ENCODE data around the gene TMEM44.
"Not testable (repeated sequence)": the region's sequence is repeated elsewhere in the genome, so short reads cannot be mapped to it uniquely, and the experiment has no call there.

TMEM44 gene

GRCh38 chr3:194637541-194638400, 4.6 kb upstream of the TMEM44 start:
- Histone ChIP-seq H3K27ac (ENCODE audit: low read depth, low read length) (no peak overlapping the region), H3K4me3 (ENCODE audit: low read length) (no peak overlapping the region), H3K27me3 (ENCODE audit: control insufficient read depth, insufficient read depth, low read length) (no peaks in the 10 kb centered on the region), H3K36me3 (ENCODE audit: control insufficient read depth, insufficient read depth, low read length) (no peaks in the 10 kb centered on the region), H3K4me1 (ENCODE audit: control insufficient read depth, insufficient read depth, low read length) (no peaks in the 10 kb centered on the region), H3K9ac (ENCODE audit: low read length) (no peak overlapping the region)

GRCh38 chr3:194637066-194637465, 3.8 kb upstream of the TMEM44 start:
- H3K27me3 ChIP-seq (ENCODE audit: control insufficient read depth, insufficient read depth, low read length), result no peaks in the 10 kb centered on the region
- H3K4me3 ChIP-seq (ENCODE audit: low read length), result no peak overlapping the region
- no peak overlapping the region for H3K9ac ChIP-seq (ENCODE audit: low read length)
- no peaks in the 10 kb centered on the region for H3K36me3 ChIP-seq (ENCODE audit: control insufficient read depth, insufficient read depth, low read length)
- no peaks in the 10 kb centered on the region for H3K4me1 ChIP-seq (ENCODE audit: control insufficient read depth, insufficient read depth, low read length)
- no peak overlapping the region for H3K27ac ChIP-seq (ENCODE audit: low read depth, low read length)

- peak overlapping the region; percentile 72 for H3K4me3 ChIP-seq (ENCODE audit: low read length)
- H3K27ac ChIP-seq (ENCODE audit: low read depth, low read length), result no peak overlapping the region
- H3K4me1 ChIP-seq (ENCODE audit: control insufficient read depth, insufficient read depth, low read length), result no peaks in the 10 kb centered on the region
- H3K36me3 ChIP-seq (ENCODE audit: control insufficient read depth, insufficient read depth, low read length), result peaks cover 3% of the 10 kb centered on the region
- H3K9ac ChIP-seq (ENCODE audit: low read length), result peak overlapping the region; percentile 1
- H3K27me3 ChIP-seq (ENCODE audit: control insufficient read depth, insufficient read depth, low read length), result no peaks in the 10 kb centered on the region
Measured at GRCh38 chr3:194632809-194633348, 340 bp downstream of the TMEM44 start.

- Histone ChIP-seq H3K36me3 (ENCODE audit: control insufficient read depth, insufficient read depth, low read length) (peaks cover 3% of the 10 kb centered on the region), H3K4me1 (ENCODE audit: control insufficient read depth, insufficient read depth, low read length) (no peaks in the 10 kb centered on the region), H3K27me3 (ENCODE audit: control insufficient read depth, insufficient read depth, low read length) (no peaks in the 10 kb centered on the region), H3K4me3 (ENCODE audit: low read length) (peak overlapping the region; percentile 72), H3K27ac (ENCODE audit: low read depth, low read length) (no peak overlapping the region), H3K9ac (ENCODE audit: low read length) (peak overlapping the region; percentile 1)
Measured at GRCh38 chr3:194632226-194632808, 902 bp downstream of the TMEM44 start.

- peaks cover 3% of the 10 kb centered on the region for H3K36me3 ChIP-seq (ENCODE audit: control insufficient read depth, insufficient read depth, low read length)
- no peak overlapping the region for H3K9ac ChIP-seq (ENCODE audit: low read length)
- no peaks in the 10 kb centered on the region for H3K4me1 ChIP-seq (ENCODE audit: control insufficient read depth, insufficient read depth, low read length)
- no peaks in the 10 kb centered on the region for H3K27me3 ChIP-seq (ENCODE audit: control insufficient read depth, insufficient read depth, low read length)
- no peak overlapping the region for H3K27ac ChIP-seq (ENCODE audit: low read depth, low read length)
- no peak overlapping the region for H3K4me3 ChIP-seq (ENCODE audit: low read length)
Measured at GRCh38 chr3:194631696-194632095, 1.5 kb downstream of the TMEM44 start.

GRCh38 chr3:194630681-194631080, 2.5 kb downstream of the TMEM44 start:
- not testable (repeated sequence) for H3K4me3 ChIP-seq (ENCODE audit: low read length); H3K27me3 ChIP-seq (ENCODE audit: control insufficient read depth, insufficient read depth, low read length); H3K27ac ChIP-seq (ENCODE audit: low read depth, low read length); H3K9ac ChIP-seq (ENCODE audit: low read length); H3K36me3 ChIP-seq (ENCODE audit: control insufficient read depth, insufficient read depth, low read length); H3K4me1 ChIP-seq (ENCODE audit: control insufficient read depth, insufficient read depth, low read length)

- Histone ChIP-seq H3K27me3 (ENCODE audit: control insufficient read depth, insufficient read depth, low read length) (no peaks in the 10 kb centered on the region), H3K36me3 (ENCODE audit: control insufficient read depth, insufficient read depth, low read length) (peaks cover 3% of the 10 kb centered on the region), H3K27ac (ENCODE audit: low read depth, low read length) (no peak overlapping the region), H3K4me1 (ENCODE audit: control insufficient read depth, insufficient read depth, low read length) (no peaks in the 10 kb centered on the region), H3K9ac (ENCODE audit: low read length) (no peak overlapping the region), H3K4me3 (ENCODE audit: low read length) (no peak overlapping the region)
Measured at GRCh38 chr3:194624956-194625355, 8.3 kb downstream of the TMEM44 start.

- Histone ChIP-seq H3K9ac (ENCODE audit: low read length) (no peak overlapping the region), H3K27ac (ENCODE audit: low read depth, low read length) (no peak overlapping the region), H3K36me3 (ENCODE audit: control insufficient read depth, insufficient read depth, low read length) (peaks cover 3% of the 10 kb centered on the region), H3K4me1 (ENCODE audit: control insufficient read depth, insufficient read depth, low read length) (no peaks in the 10 kb centered on the region), H3K27me3 (ENCODE audit: control insufficient read depth, insufficient read depth, low read length) (no peaks in the 10 kb centered on the region), H3K4me3 (ENCODE audit: low read length) (no peak overlapping the region)
Measured at GRCh38 chr3:194623449-194624290, 9.5 kb downstream of the TMEM44 start.

- H3K36me3 ChIP-seq (ENCODE audit: control insufficient read depth, insufficient read depth, low read length), result no peaks in the 10 kb centered on the region
- H3K27ac ChIP-seq (ENCODE audit: low read depth, low read length), result no peak overlapping the region
- no peak overlapping the region for H3K9ac ChIP-seq (ENCODE audit: low read length)
- no peaks in the 10 kb centered on the region for H3K4me1 ChIP-seq (ENCODE audit: control insufficient read depth, insufficient read depth, low read length)
- no peak overlapping the region for H3K4me3 ChIP-seq (ENCODE audit: low read length)
- H3K27me3 ChIP-seq (ENCODE audit: control insufficient read depth, insufficient read depth, low read length), result no peaks in the 10 kb centered on the region
Measured at GRCh38 chr3:194622621-194623340, 10.4 kb downstream of the TMEM44 start.

GRCh38 chr3:194621947-194622346, 11.3 kb downstream of the TMEM44 start:
- Histone ChIP-seq H3K27me3 (ENCODE audit: control insufficient read depth, insufficient read depth, low read length) (no peaks in the 10 kb centered on the region), H3K36me3 (ENCODE audit: control insufficient read depth, insufficient read depth, low read length) (no peaks in the 10 kb centered on the region), H3K4me3 (ENCODE audit: low read length) (no peak overlapping the region), H3K27ac (ENCODE audit: low read depth, low read length) (no peak overlapping the region), H3K9ac (ENCODE audit: low read length) (no peak overlapping the region), H3K4me1 (ENCODE audit: control insufficient read depth, insufficient read depth, low read length) (no peaks in the 10 kb centered on the region)

GRCh38 chr3:194620196-194620595, 13.0 kb downstream of the TMEM44 start:
- Histone ChIP-seq H3K27me3 (ENCODE audit: control insufficient read depth, insufficient read depth, low read length) (no peaks in the 10 kb centered on the region), H3K36me3 (ENCODE audit: control insufficient read depth, insufficient read depth, low read length) (no peaks in the 10 kb centered on the region), H3K27ac (ENCODE audit: low read depth, low read length) (no peak overlapping the region), H3K4me1 (ENCODE audit: control insufficient read depth, insufficient read depth, low read length) (no peaks in the 10 kb centered on the region), H3K9ac (ENCODE audit: low read length) (no peak overlapping the region), H3K4me3 (ENCODE audit: low read length) (no peak overlapping the region)

GRCh38 chr3:194619741-194620140, 13.5 kb downstream of the TMEM44 start:
- no peak overlapping the region for H3K27ac ChIP-seq (ENCODE audit: low read depth, low read length)
- no peaks in the 10 kb centered on the region for H3K27me3 ChIP-seq (ENCODE audit: control insufficient read depth, insufficient read depth, low read length)
- no peaks in the 10 kb centered on the region for H3K36me3 ChIP-seq (ENCODE audit: control insufficient read depth, insufficient read depth, low read length)
- H3K9ac ChIP-seq (ENCODE audit: low read length), result no peak overlapping the region
- H3K4me3 ChIP-seq (ENCODE audit: low read length), result no peak overlapping the region
- H3K4me1 ChIP-seq (ENCODE audit: control insufficient read depth, insufficient read depth, low read length), result no peaks in the 10 kb centered on the region
